ENCODE measurements around the gene CD2. TPM values are rescaled to one million over a fixed set of nuclear protein-coding genes. Genes with fewer than 3 reads are reported as not detected.

The CD2 gene
- total and polyA plus RNA-seq, 8 donors: 0.20 to 12.4 (median 0.60) TPM

GRCh38 chr1:116709666-116710167, 44.5 kb upstream of the CD2 start:
- Histone ChIP-seq H3K27me3 (no peaks in the 10 kb centered on the region), H3K9me3 (no peaks in the 10 kb centered on the region), H3K36me3 (no peaks in the 10 kb centered on the region), H3K4me3 (no peak overlapping the region), H3K27ac (no peak overlapping the region), H3K4me1 (peaks cover 0 to 15% of the 10 kb centered on the region in 2 donors)
- peak; percentile 35 for ATAC-seq
- DNase-seq: no peak
- TF ChIP-seq, protein P1, sequence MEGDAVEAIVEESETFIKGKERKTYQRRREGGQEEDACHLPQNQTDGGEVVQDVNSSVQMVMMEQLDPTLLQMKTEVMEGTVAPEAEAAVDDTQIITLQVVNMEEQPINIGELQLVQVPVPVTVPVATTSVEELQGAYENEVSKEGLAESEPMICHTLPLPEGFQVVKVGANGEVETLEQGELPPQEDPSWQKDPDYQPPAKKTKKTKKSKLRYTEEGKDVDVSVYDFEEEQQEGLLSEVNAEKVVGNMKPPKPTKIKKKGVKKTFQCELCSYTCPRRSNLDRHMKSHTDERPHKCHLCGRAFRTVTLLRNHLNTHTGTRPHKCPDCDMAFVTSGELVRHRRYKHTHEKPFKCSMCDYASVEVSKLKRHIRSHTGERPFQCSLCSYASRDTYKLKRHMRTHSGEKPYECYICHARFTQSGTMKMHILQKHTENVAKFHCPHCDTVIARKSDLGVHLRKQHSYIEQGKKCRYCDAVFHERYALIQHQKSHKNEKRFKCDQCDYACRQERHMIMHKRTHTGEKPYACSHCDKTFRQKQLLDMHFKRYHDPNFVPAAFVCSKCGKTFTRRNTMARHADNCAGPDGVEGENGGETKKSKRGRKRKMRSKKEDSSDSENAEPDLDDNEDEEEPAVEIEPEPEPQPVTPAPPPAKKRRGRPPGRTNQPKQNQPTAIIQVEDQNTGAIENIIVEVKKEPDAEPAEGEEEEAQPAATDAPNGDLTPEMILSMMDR (IDR thresholded peaks at IDR 0.05): no peak
- intact Hi-C loops (cut with DNase I): no loop called here

DNA sequence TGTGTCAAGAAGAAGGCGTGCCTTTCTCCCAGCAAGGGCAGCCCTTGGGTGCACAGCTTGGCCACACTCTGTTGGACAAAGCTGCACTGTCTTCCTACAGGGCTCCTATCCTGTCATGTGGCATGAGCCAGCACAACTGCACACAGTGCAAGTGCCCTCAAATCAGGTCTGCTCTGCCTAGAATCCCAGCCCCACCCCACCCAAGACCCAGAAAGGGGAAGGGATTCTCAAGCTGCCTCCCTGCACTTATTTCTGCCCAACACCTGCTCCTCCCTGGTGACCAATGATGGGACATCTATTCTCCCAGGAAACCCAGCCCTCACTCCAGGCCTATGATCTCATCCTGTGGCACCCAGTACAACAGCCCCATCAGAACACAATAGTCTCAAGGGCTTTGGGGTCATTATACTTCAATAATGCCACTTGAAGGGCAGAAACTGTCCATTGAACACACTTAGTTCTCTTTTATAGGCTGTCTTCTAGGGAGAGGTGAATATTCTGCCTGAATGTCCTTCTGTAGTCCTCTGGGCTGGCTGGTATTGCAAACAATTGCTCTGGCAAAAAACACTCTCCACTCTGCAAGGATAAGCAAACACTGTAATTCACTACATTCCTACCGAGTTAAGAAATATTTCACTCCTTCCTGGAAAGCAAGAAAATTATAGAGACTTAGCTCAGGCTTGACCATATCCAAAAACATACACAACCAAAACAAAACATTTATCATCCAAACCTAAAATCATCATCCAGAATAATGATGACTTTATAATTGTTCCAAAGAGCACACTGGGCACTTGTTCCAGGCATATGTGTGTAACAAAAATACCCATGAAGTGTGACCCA, 43.6 kb upstream of the CD2 start:
- H3K27me3 ChIP-seq: no peaks in the 10 kb centered on the region
- H3K4me1 ChIP-seq: peaks cover 0 to 15% of the 10 kb centered on the region in 2 donors
- TF ChIP-seq, protein P1 (IDR thresholded peaks at IDR 0.05): no peak
- peak; percentile 89 for ATAC-seq
- intact Hi-C loops (cut with DNase I): no loop called here
- peak in 1 of 4 donors; percentile 43 for DNase-seq
- H3K36me3 ChIP-seq: no peaks in the 10 kb centered on the region
- H3K4me3 ChIP-seq: no peak overlapping the region
- no peaks in the 10 kb centered on the region for H3K9me3 ChIP-seq
- H3K27ac ChIP-seq: peak overlapping the region in 1 of 2 donors; percentile 23

- Histone ChIP-seq H3K9me3 (no peaks in the 10 kb centered on the region), H3K36me3 (no peaks in the 10 kb centered on the region), H3K27me3 (no peaks in the 10 kb centered on the region), H3K4me3 (no peak overlapping the region), H3K4me1 (peaks cover 0 to 15% of the 10 kb centered on the region in 2 donors), H3K27ac (peak overlapping the region; percentile 23 to 63)
- TF ChIP-seq, protein P1 (IDR thresholded peaks at IDR 0.05): no peak
- peak; percentile 59 for ATAC-seq
- no peak for DNase-seq
- intact Hi-C loops (cut with DNase I): no loop called here
Observed at GRCh38 chr1:116711263-116711840, 42.9 kb upstream of the CD2 start.

- TF ChIP-seq, protein P1 (IDR thresholded peaks at IDR 0.05): no peak
- no peaks in the 10 kb centered on the region for H3K9me3 ChIP-seq
Observed at GRCh38 chr1:116712510-116712909, 41.7 kb upstream of the CD2 start.

GRCh38 chr1:116713474-116713873, 40.8 kb upstream of the CD2 start:
- TF ChIP-seq, protein P1 (IDR thresholded peaks at IDR 0.05): no peak
- ATAC-seq (no peak), DNase-seq (no peak)
- Histone ChIP-seq H3K4me3 (no peak overlapping the region), H3K4me1 (peaks cover 0 to 15% of the 10 kb centered on the region in 2 donors), H3K9me3 (no peaks in the 10 kb centered on the region), H3K27me3 (no peaks in the 10 kb centered on the region), H3K36me3 (no peaks in the 10 kb centered on the region), H3K27ac (no peak overlapping the region)
- intact Hi-C loops (cut with DNase I): no loop called here

More at GRCh38 chr1:116712510-116712909, 41.7 kb upstream of the CD2 start:
- DNase-seq (no peak), ATAC-seq (no peak)
- Histone ChIP-seq H3K4me1 (peaks cover 0 to 15% of the 10 kb centered on the region in 2 donors), H3K4me3 (no peak overlapping the region), H3K27me3 (no peaks in the 10 kb centered on the region), H3K36me3 (no peaks in the 10 kb centered on the region), H3K27ac (no peak overlapping the region)
- intact Hi-C loops (cut with DNase I): no loop called here

Measured in left lung (tissue), 10 donors.